ENCODE results near the gene RASSF7.
"Not testable (repeated sequence)": the region's sequence is repeated elsewhere in the genome, so short reads cannot be mapped to it uniquely, and the experiment has no call there.

RASSF7 gene

GRCh38 chr11:567629-568292 lies 7.0 kb downstream of the RASSF7 start:
- no peak for DNase-seq

GRCh38 chr11:568306-569157 lies 7.8 kb downstream of the RASSF7 start:
- DNase-seq = peak; percentile 99

- no peak for DNase-seq
Observed at GRCh38 chr11:569158-569885, 8.6 kb downstream of the RASSF7 start.

- DNase-seq = no peak
Observed at GRCh38 chr11:571802-572185, 11.0 kb downstream of the RASSF7 start.

GRCh38 chr11:573146-573759 lies 12.5 kb downstream of the RASSF7 start:
- no peak for DNase-seq

- not testable (repeated sequence) for DNase-seq
Observed at GRCh38 chr11:574031-574570, 13.3 kb downstream of the RASSF7 start.

- DNase-seq = peak; percentile 69
Observed at GRCh38 chr11:574632-575312, 14.0 kb downstream of the RASSF7 start.

GRCh38 chr11:575313-575995 lies 14.7 kb downstream of the RASSF7 start:
- peak; percentile 95 for DNase-seq

GRCh38 chr11:575996-576768 lies 15.4 kb downstream of the RASSF7 start, which contains the start of gene PHRF1:
PHRF1 (plus strand) TSS chr11:576470; CDS start chr11:581513, 5,043 bp downstream.
- DNase-seq = peak; percentile 96

GRCh38 chr11:576811-577610 lies 16.2 kb downstream of the RASSF7 start:
- peak; percentile 23 for DNase-seq

- DNase-seq = no peak
Observed at GRCh38 chr11:577611-577894, 16.8 kb downstream of the RASSF7 start.

GRCh38 chr11:578276-579035 lies 17.7 kb downstream of the RASSF7 start:
- DNase-seq = no peak

GRCh38 chr11:579830-580601 lies 19.2 kb downstream of the RASSF7 start:
- DNase-seq = no peak

- DNase-seq = no peak
Observed at GRCh38 chr11:581342-581741, 20.6 kb downstream of the RASSF7 start.

GRCh38 chr11:581752-582151 lies 21.0 kb downstream of the RASSF7 start:
- no peak for DNase-seq

- DNase-seq = no peak
Observed at GRCh38 chr11:584287-584686, 23.5 kb downstream of the RASSF7 start.

GRCh38 chr11:586376-587316 lies 25.9 kb downstream of the RASSF7 start:
- no peak for DNase-seq
